ENCODE results near the gene ADARB1. TPM values are rescaled to one million over a fixed set of nuclear protein-coding genes. Genes with fewer than 3 reads are reported as not detected.

ADARB1 gene
- total and polyA plus RNA-seq, 9 of the 15 experiments (the other 6 are each of a cell fraction or from before 2014, with no cell fraction given) = 6.7 to 16.0 (median 8.3) TPM

DNA sequence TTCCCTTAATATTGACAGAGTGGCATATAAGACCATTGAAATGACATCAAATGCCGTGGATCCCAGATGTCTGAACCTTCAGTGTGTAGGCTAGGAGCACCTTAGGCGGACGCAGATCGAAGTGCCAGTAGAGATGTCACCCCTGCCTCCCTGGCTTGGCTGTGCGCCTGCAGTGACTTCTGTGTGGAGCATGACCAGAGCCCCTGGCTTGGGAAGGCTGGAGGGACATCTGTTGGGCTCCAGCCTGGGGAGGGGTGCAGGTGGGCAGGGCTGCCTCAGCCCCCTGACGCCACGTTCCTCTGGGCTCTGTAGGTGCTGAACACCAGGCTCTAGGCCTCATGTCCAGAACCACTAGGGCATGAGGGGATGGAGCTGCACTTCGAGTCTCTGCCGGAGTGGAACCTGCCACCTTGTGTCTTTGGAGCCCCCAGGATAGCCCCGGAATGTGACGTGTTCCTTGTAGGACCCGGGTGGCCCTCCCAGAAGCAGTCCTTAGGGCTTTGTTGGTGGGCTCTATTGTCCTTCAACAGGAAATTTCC is 103.8 kb downstream of the ADARB1 start:
- Histone ChIP-seq H2AFZ (ENCODE audit: low read depth, low read length) (no peak overlapping the region), H3K9me3 (replicated peaks; ENCODE audit: control insufficient read depth, insufficient read depth, low read depth, low read length) (no peaks in the 10 kb centered on the region), H3K27ac (ENCODE audit: extremely low read depth, low read depth, low read length) (no peak overlapping the region), H3K9me1 (ENCODE audit: control insufficient read depth, insufficient read depth, low read length) (no peaks in the 10 kb centered on the region), H3K4me3 (no peak overlapping the region), H3K9ac (ENCODE audit: insufficient read depth in 1 of 2, low read depth in 2 of 2, low read length in 2 of 2) (0 out of 4 replicates have a peak overlapping the region, but pooled peaks of 1 of the 2 experiments have one; percentile 24), H3K4me2 (ENCODE audit: insufficient read depth, low read length) (no peak overlapping the region), H3K36me3 (ENCODE audit: control insufficient read depth, insufficient read depth, low read length) (no peaks in the 10 kb centered on the region), H3K4me1 (replicated peaks in 1 of 2; ENCODE audit: control insufficient read depth in 2 of 2, insufficient read depth in 2 of 2, low read length in 2 of 2) (peaks cover 0 to 3% of the 10 kb centered on the region in 2 experiments; a peak in 1 of 5 replicates), H4K20me1 (replicated peaks; ENCODE audit: control insufficient read depth, insufficient read depth, low read length) (no peaks in the 10 kb centered on the region), H3K79me2 (ENCODE audit: control insufficient read depth, insufficient read depth, low read length) (no peaks in the 10 kb centered on the region), H3K27me3 (ENCODE audit: control insufficient read depth in 2 of 2, insufficient read depth in 2 of 2, low read length in 2 of 2) (peaks cover 0 to 32% of the 10 kb centered on the region in 2 experiments; a peak in 3 of 5 replicates)
- POLR2A ChIA-PET = no interaction called here
- ATAC-seq (no peak), DNase-seq (ENCODE audit: extremely low read depth in 1 of 4, low spot score in 3 of 4) (no peak), FAIRE-seq (no peak)
- TF ChIP-seq NCOR1 (IDR thresholded peaks at IDR 0.05) (no peak), PTTG1 (tag; IDR thresholded peaks at IDR 0.05; ENCODE audit: low read depth) (no peak), NCOA6 (IDR thresholded peaks at IDR 0.05) (no peak), CCAR2 (IDR thresholded peaks at IDR 0.05; ENCODE audit: low read depth, low read length) (no peak), TRIM24 (IDR thresholded peaks at IDR 0.05) (no peak), ZNF778 (CRISPR knock-in tag; IDR thresholded peaks at IDR 0.05) (no peak), TEAD4 (IDR thresholded peaks at IDR 0.05; ENCODE audit: low read length) (no peak), TEAD4 (CRISPR knock-in tag; IDR thresholded peaks at IDR 0.05; ENCODE audit: borderline replicate concordance) (no peak), KDM5B (IDR thresholded peaks at IDR 0.05; ENCODE audit: insufficient replicate concordance, low read depth, low read length) (no peak), CEBPB (tag; IDR thresholded peaks at IDR 0.05) (no peak)
- TF ChIP-seq, protein P1, sequence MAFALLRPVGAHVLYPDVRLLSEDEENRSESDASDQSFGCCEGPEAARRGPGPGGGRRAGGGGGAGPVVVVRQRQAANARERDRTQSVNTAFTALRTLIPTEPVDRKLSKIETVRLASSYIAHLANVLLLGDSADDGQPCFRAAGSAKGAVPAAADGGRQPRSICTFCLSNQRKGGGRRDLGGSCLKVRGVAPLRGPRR (CRISPR knock-in tag; IDR thresholded peaks at IDR 0.05) = no peak
- TF ChIP-seq, protein P2, sequence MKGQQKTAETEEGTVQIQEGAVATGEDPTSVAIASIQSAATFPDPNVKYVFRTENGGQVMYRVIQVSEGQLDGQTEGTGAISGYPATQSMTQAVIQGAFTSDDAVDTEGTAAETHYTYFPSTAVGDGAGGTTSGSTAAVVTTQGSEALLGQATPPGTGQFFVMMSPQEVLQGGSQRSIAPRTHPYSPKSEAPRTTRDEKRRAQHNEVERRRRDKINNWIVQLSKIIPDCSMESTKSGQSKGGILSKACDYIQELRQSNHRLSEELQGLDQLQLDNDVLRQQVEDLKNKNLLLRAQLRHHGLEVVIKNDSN (CRISPR knock-in tag; IDR thresholded peaks at IDR 0.05) = no peak
- TF ChIP-seq, protein P3, sequence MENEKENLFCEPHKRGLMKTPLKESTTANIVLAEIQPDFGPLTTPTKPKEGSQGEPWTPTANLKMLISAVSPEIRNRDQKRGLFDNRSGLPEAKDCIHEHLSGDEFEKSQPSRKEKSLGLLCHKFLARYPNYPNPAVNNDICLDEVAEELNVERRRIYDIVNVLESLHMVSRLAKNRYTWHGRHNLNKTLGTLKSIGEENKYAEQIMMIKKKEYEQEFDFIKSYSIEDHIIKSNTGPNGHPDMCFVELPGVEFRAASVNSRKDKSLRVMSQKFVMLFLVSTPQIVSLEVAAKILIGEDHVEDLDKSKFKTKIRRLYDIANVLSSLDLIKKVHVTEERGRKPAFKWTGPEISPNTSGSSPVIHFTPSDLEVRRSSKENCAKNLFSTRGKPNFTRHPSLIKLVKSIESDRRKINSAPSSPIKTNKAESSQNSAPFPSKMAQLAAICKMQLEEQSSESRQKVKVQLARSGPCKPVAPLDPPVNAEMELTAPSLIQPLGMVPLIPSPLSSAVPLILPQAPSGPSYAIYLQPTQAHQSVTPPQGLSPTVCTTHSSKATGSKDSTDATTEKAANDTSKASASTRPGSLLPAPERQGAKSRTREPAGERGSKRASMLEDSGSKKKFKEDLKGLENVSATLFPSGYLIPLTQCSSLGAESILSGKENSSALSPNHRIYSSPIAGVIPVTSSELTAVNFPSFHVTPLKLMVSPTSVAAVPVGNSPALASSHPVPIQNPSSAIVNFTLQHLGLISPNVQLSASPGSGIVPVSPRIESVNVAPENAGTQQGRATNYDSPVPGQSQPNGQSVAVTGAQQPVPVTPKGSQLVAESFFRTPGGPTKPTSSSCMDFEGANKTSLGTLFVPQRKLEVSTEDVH (IDR thresholded peaks at IDR 0.05; ENCODE audit: low read depth, partially characterized antibody) = no peak
- in situ Hi-C loops (cut with MboI) (no loop called here), intact Hi-C loops (cut with micrococcal nuclease) (no loop called here)
- WGBS (ENCODE audit: insufficient coverage, low coverage, missing lambda C conversion rate) = 33% methylated on average over 12 of the region's 12 CpGs
- no TSS peak for BruUV-seq (replicated peaks)
- CTCF ChIA-PET (ENCODE audit: low intra/inter-chr PET ratio) = no interaction called here

Data from K562 (cell line).